GM18909 (cell line): ENCODE data around the gene KCNJ1.

ENCODE experiments used
- ATAC-seq: cut with Tn5 transposase; IDR thresholded peaks from one replicate; pipeline ENCODE4 v1.9.1; 2021; ENCODE audit warnings: mild to moderate bottlenecking; ENCODE audit not compliant: unreplicated experiment, poor library complexity

Gene KCNJ1

GRCh38 chr11:128827191-128827893, 39.8 kb downstream of the KCNJ1 start:
- no peak for ATAC-seq

GRCh38 chr11:128825050-128825784, 41.9 kb downstream of the KCNJ1 start:
- no peak for ATAC-seq

GRCh38 chr11:128824191-128825049, 42.7 kb downstream of the KCNJ1 start:
- no peak for ATAC-seq

GRCh38 chr11:128823753-128824152, 43.3 kb downstream of the KCNJ1 start:
- ATAC-seq = no peak

DNA sequence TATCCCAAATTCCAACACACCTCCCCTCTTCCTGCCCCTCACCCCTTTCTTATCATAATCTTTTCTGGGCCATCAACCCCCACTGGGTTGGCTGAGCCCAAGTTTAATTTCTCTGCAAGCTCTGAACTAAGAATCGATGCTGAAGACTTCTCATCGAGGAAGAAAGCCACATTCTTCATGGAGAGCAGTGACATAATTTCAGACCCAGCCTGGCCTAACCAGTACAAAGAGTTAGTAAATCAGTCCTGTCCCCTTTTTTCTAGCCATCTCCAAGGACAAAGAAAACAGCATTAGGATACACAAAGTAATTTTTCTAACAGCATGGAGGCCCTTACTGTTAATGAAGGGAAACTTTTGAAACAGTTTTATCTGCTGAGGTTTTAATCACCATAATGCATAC, 45.0 kb downstream of the KCNJ1 start:
- ATAC-seq = no peak

- no peak for ATAC-seq
These were observed 45.5 kb downstream of the KCNJ1 start for GRCh38 chr11:128821556-128821955.

- no peak for ATAC-seq
These were observed 47.9 kb downstream of the KCNJ1 start for GRCh38 chr11:128819198-128819597.

DNA sequence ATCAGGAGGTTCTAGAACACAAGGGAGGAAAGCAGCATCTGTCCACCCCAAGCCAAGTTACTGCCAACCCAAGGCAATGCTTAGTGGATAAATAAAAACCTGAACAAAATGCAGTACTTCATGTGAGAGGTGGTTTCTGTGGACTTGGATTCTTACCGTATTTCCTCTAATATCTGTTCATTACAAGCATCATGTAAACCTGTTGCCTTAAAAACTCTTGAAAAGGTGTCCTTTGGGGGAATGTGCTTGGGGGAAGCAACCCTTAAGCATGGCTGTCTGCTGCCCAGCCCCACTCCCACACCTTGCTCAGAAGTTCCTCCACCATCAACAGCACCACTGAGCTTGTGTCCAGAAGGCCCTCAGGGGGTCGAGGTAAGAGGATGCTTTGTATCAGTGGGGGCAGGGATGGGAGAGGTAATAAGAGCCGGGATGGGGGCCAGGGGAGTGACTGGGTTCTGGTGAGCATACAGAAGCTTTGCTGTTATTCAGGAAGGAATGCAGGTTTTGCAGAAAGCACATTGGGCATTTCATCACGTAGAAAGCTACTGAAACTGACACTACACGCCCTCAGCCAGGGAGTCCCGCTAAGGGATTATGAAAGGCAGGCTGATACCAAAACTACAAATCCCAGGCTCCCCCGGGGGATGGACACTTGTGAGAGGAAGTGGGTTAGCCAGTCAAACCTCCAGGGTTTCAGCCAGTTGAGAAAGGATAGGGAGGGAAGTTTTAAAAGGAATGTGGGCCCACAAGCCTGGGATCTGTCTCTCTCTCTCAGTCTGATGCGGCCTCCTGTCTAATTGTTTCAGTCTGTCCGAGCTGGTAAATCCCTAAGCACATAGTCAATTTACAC, 52.0 kb downstream of the KCNJ1 start:
- ATAC-seq = no peak

- ATAC-seq = no peak
These were observed 53.4 kb downstream of the KCNJ1 start for GRCh38 chr11:128813729-128814128.

GRCh38 chr11:128810784-128811514, 56.1 kb downstream of the KCNJ1 start:
- no peak for ATAC-seq

DNA sequence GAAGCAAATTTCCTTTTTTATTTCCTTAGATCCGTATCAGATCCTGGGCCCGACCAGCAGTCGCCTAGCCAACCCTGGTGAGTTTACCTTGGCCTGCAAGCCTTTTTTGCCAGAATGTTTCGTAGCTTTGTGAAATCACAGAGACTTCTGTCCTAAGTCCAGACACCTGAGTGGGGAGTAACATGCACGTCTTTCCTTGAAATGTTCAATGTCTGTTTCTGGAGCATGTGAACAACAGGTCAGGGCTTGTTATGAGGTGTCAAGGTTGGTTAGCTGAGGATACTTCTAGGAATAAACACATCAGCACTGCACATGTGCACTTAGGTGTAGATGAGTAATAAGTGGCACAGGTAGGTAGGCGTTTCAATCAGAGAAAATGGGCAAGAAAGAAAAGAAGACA, 58.0 kb downstream of the KCNJ1 start:
- ATAC-seq = no peak

DNA sequence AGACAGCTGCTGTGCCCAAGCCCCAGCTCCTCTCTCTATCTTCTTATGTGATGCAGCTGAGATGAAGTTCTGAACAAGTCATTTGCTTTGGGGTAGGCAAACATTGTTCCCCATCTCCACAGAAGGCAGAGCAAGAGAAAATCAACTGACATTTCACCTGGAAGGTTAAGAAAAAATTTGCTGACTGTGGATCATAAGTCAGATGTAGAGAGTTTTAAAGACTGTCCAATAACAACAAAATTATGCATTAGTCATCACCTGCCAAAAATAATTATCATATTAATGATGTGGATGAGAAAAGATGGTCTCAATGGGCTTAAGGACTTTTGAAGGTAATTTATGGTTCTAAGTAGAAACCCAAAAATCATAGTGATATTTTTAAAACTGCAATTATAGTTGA, 59.2 kb downstream of the KCNJ1 start:
- ATAC-seq = no peak

DNA sequence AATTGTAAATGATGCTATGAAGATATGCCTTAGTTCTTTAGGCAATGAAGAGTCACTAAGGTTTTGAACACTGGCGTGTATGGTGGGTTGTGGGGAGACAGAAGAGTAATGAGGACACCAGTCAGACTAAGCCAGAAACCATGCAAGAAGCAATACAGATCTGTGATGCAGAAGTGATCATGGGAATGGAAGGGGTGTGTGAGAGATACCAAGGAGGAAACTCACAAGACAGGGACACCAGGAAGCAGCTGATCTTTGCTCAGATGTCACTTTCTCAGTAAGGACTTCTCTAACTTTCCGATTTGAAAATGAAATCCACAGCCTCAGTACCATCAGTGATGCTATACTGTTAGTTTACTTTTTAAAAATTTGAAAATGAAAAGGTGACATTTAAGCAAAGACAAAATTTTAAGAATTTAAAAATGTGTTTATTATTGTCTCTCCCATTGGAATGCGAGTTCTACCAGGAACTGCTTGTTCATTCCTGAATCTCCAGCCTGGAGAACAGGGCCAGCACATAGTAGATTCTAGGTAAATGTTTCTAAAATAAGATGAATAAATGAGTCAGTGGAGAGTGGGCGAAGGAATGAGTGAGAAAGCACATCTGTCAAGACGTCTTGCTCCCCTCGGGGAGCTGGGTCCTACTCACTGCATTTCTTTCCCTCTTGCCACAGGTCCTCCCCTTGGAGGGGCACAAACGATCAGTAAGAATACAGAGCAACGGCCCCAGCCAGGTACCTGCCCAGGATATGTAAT, 60.4 kb downstream of the KCNJ1 start:
- no peak for ATAC-seq

- ATAC-seq = no peak
These were observed 62.6 kb downstream of the KCNJ1 start for GRCh38 chr11:128804481-128804880.

DNA sequence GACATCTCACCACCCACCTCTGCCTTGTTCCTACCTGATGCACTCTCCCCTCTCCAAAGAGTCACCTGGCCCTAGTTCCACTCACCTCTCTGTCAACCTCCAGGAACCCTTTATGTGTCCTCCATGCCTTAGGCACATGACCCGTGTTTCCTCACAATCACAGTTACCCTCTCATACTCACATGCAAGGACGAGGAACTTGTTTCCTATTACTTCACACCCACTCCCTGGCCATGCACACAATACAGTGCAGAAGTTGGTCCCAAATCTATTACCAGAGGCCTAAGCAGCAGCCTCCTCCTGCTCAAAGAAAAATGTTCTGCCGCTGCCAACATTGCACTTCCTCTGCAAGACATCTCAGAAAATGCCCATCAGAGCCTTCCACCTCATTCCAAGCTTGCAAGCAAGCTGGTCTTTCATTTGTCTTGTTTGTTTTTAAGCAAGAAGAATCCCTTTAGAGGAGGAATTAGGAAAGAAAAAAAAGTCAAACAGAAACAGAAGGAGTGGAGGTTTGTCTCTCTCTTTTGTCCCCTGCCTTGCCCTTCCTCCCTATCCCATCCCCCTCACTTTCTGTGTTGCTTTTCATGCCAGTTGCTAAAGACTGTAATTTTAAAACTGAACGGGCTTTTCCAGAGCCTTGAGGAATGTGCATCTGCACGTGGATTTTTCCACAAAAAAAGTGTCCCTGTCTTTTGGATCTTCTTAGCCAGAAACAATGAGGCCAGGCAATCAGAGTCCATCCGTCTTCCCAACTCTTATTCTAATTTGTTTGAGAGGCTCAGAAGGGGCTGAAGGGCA, 63.4 kb downstream of the KCNJ1 start:
- ATAC-seq = no peak

- ATAC-seq = no peak
These were observed 64.1 kb downstream of the KCNJ1 start for GRCh38 chr11:128803011-128803410.

DNA sequence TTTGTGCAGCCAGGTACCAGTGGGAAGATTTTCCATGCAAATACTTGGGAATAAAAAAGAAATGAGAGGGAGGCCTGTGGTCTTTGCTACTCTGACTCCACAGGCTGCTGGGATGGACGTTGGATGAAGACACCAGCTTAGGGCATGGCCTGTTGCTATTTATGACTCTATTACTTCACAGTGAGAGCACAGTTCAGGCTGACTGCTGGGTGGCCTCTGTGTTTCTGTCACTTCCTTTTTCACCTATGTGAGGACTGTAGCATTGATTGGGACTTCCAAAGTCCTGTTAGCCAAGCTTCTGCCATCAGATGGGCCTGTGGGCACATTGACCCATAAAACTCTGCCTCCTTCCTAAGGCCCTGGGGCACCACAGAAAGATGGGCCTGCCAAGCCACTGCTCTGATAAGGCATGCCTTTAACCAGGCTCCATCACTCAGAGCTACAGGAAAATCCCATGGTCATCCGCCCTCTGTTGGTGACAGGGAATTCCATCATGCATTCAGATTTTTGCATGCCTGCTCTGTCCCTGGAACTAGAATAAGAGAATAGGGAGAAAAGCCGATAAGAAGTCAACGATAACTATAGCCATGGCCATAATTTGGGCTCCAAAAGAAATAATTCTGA, 64.6 kb downstream of the KCNJ1 start:
- no peak for ATAC-seq
